Fibroblast of lung (primary cell): Measurements from ENCODE around the gene USH2A. TPM values are rescaled to one million over a fixed set of nuclear protein-coding genes. Genes with fewer than 3 reads are reported as not detected.

Experiments
- DNase-seq, 2 donors: peaks; one replicate each; pipeline versions ENCODE4 v3.0.0 to v3.0.0-alpha.2; 2010; ENCODE audit warnings: low read depth in 2 of 2
- H2AFZ ChIP-seq: 2 replicates; pipeline ENCODE4 v1.5.1; 2012; ENCODE audit warnings: low read length, control low read depth, inconsistent platforms
- H3K27ac ChIP-seq: 2 replicates; pipeline ENCODE4 v1.5.1; 2011; ENCODE audit warnings: low read length, control low read depth; ENCODE audit not compliant: insufficient read depth
- H3K27me3 ChIP-seq: 2 replicates; pipeline ENCODE4 v1.5.1; 2011; ENCODE audit warnings: mild to moderate bottlenecking, low read length; ENCODE audit not compliant: control insufficient read depth, insufficient read depth
- H3K36me3 ChIP-seq: 2 replicates; pipeline ENCODE4 v1.5.1; 2011; ENCODE audit warnings: low read length; ENCODE audit not compliant: control insufficient read depth, insufficient read depth
- H3K4me1 ChIP-seq: 2 replicates; pipeline ENCODE4 v1.5.1; 2011; ENCODE audit warnings: low read length; ENCODE audit not compliant: control insufficient read depth, insufficient read depth; ENCODE audit errors: extremely low read depth
- H3K4me2 ChIP-seq: 2 replicates; pipeline ENCODE4 v1.5.1; 2011; ENCODE audit warnings: low read length, control low read depth; ENCODE audit not compliant: insufficient read depth; ENCODE audit errors: extremely low read depth
- H3K4me3 ChIP-seq, 4 experiments: fragments of 200-600 bp in 1 of 4; sonication (generic) in 1 of 4; replicated peaks in 1 of 4; 2 replicates each; pipeline ENCODE4 v1.5.1; 2011 to 2016; ENCODE audit warnings: low read length in 4 of 4, low read depth in 3 of 4, mild to moderate bottlenecking in 3 of 4, control low read depth in 2 of 4, inconsistent platforms in 1 of 4, mixed read lengths in 1 of 4; ENCODE audit not compliant: insufficient read depth in 1 of 4; ENCODE audit errors: control extremely low read depth in 1 of 4
- H3K79me2 ChIP-seq: 2 replicates; pipeline ENCODE4 v1.5.1; 2012; ENCODE audit warnings: mild to moderate bottlenecking, low read length, inconsistent platforms; ENCODE audit not compliant: control insufficient read depth, insufficient read depth
- H3K9ac ChIP-seq: 2 replicates; pipeline ENCODE4 v1.5.1; 2011; ENCODE audit warnings: mild to moderate bottlenecking, low read length, control low read depth; ENCODE audit not compliant: insufficient read depth
- H3K9me3 ChIP-seq: 2 replicates; pipeline ENCODE4 v1.5.1; 2012; ENCODE audit warnings: low read depth, low read length; ENCODE audit not compliant: control insufficient read depth, insufficient read depth
- H4K20me1 ChIP-seq: 2 replicates; pipeline ENCODE4 v1.5.1; 2011; ENCODE audit warnings: low read length; ENCODE audit not compliant: control insufficient read depth, insufficient read depth; ENCODE audit errors: extremely low read depth
- EZH2 ChIP-seq: IDR thresholded peaks from 2 replicates; pipeline ENCODE4 v1.5.1; 2012; ENCODE audit warnings: low read length, control low read depth, mild to moderate bottlenecking; ENCODE audit errors: missing control alignments
- polyA plus RNA-seq, 2 donors: library from polyadenylated mRNA; depleted of rRNA in 1 of 2; stranded (reverse) in 1 of 2; unstranded in 1 of 2; fragments of >200 nt; gene quantifications; 2 replicates each; pipeline ENCODE4 v1.2.1, GENCODE V29; 2011 to 2012; ENCODE audit warnings: missing spikeins in 1 of 2
- total RNA-seq: library from RNA; depleted of rRNA; stranded (reverse); fragments of >200 nt; gene quantifications from 2 replicates; pipeline ENCODE4 v1.2.1, GENCODE V29; 2014
- TF ChIP-seq, protein P1 (sequence below), 2 donors: IDR thresholded peaks in 1 of 2; conservative IDR thresholded peaks in 1 of 2; 1 replicate in 1 of 2; 2 replicates in 1 of 2; pipeline ENCODE4 v1.5.1; 2011 to 2012; ENCODE audit warnings: low read length in 2 of 2, control low read depth in 1 of 2, inconsistent platforms in 1 of 2, low read depth in 1 of 2, mild to moderate bottlenecking in 1 of 2

The USH2A gene
- total and polyA plus RNA-seq, 2 donors (not counting 1 experiment from before 2014, with no cell fraction given), result under 0.01 to 0.01 TPM

DNA sequence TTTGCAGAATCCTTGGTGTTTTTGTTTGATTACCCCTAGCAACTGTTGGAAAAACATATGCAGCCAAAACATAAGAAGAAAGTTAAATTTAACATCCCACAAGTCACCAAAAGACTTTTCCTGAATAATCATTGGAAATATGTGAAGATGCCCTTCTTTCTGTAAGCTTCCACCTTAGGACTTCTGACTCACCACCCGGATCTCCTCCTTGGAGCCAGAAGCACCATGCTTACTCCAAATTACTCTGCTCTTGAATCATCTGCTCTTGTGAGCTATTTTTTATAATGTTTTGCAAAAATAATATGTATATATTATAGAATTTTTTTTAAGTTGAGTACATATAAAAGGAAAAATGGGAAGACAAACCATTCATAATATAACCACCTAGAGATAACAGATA, 464.4 kb downstream of the USH2A start:
- TF ChIP-seq EZH2, result no peak
- TF ChIP-seq, protein P1, sequence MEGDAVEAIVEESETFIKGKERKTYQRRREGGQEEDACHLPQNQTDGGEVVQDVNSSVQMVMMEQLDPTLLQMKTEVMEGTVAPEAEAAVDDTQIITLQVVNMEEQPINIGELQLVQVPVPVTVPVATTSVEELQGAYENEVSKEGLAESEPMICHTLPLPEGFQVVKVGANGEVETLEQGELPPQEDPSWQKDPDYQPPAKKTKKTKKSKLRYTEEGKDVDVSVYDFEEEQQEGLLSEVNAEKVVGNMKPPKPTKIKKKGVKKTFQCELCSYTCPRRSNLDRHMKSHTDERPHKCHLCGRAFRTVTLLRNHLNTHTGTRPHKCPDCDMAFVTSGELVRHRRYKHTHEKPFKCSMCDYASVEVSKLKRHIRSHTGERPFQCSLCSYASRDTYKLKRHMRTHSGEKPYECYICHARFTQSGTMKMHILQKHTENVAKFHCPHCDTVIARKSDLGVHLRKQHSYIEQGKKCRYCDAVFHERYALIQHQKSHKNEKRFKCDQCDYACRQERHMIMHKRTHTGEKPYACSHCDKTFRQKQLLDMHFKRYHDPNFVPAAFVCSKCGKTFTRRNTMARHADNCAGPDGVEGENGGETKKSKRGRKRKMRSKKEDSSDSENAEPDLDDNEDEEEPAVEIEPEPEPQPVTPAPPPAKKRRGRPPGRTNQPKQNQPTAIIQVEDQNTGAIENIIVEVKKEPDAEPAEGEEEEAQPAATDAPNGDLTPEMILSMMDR (conservative IDR thresholded peaks at IDR 0.05 in 1 of 2, IDR thresholded peaks at IDR 0.05 in 1 of 2; ENCODE audit: low read depth in 1 of 2, low read length in 2 of 2), result no peak
- peak; percentile 6 to 30 for DNase-seq
- no peaks in the 10 kb centered on the region for H3K36me3 ChIP-seq
- no peak overlapping the region for H2AFZ ChIP-seq
- no peak overlapping the region for H3K9ac ChIP-seq
- H3K9me3 ChIP-seq, result no peaks in the 10 kb centered on the region
- H3K27ac ChIP-seq, result no peak overlapping the region
- H4K20me1 ChIP-seq, result no peaks in the 10 kb centered on the region
- H3K79me2 ChIP-seq, result no peaks in the 10 kb centered on the region
- no peaks in the 10 kb centered on the region for H3K27me3 ChIP-seq
- no peaks in the 10 kb centered on the region for H3K4me1 ChIP-seq
- H3K4me2 ChIP-seq, result no peak overlapping the region
- H3K4me3 ChIP-seq, result no peak overlapping the region

DNA sequence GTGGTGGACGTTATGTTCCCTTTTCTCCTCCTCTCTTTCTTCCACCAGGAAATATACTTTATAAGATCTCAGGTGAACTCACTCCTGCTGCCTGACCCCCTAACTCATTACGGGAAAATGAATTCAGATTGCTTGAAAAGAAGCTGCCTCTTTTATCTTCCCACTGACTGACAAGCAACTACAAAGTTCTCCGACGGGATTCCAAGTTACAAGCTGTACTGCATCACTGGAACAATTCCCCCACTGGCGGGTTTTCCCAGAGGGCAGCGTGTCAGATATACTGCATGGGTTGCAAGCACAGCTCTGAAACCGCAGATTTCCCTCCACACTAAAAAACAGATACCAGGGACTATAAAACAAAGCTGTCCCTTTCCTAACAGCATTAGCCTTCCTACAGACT, 465.6 kb downstream of the USH2A start:
- peak overlapping the region; percentile 25 for H3K4me2 ChIP-seq
- no peak overlapping the region for H3K27ac ChIP-seq
- H3K79me2 ChIP-seq, result no peaks in the 10 kb centered on the region
- TF ChIP-seq, protein P1 (conservative IDR thresholded peaks at IDR 0.05 in 1 of 2, IDR thresholded peaks at IDR 0.05 in 1 of 2; ENCODE audit: low read depth in 1 of 2, low read length in 2 of 2), result no peak
- TF ChIP-seq EZH2, result no peak
- H3K9ac ChIP-seq, result no peak overlapping the region
- DNase-seq, result peak; percentile 13 to 59
- H4K20me1 ChIP-seq, result no peaks in the 10 kb centered on the region
- peak overlapping the region; percentile 41 for H2AFZ ChIP-seq
- H3K36me3 ChIP-seq, result no peaks in the 10 kb centered on the region
- H3K4me3 ChIP-seq, result peak overlapping the region in 1 of 4 experiments; percentile 43
- H3K9me3 ChIP-seq, result no peaks in the 10 kb centered on the region
- no peaks in the 10 kb centered on the region for H3K27me3 ChIP-seq
- no peaks in the 10 kb centered on the region for H3K4me1 ChIP-seq

DNA sequence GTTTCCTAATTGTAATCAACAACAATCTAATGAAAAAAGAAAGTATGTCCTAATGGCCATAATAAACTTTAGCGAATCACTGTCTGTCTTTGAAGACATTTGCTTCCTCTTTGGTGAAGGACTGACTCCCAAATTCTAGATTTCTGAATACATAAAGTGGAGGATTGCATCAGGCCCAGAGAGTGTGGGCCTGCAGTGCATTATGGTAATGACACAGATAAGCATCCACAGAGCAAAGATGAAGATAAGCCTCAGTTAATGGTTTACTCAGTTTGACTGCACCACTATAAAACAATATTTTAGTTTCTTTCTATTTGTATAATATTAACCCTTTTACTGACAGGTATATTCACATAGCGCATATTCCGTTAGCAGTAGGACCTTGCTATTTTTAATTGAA, 490.7 kb downstream of the USH2A start:
- Histone ChIP-seq H3K27me3 (no peaks in the 10 kb centered on the region), H3K4me2 (no peak overlapping the region), H4K20me1 (no peaks in the 10 kb centered on the region), H3K9ac (no peak overlapping the region), H3K4me3 (no peak overlapping the region), H2AFZ (no peak overlapping the region), H3K79me2 (no peaks in the 10 kb centered on the region), H3K27ac (no peak overlapping the region), H3K36me3 (no peaks in the 10 kb centered on the region), H3K9me3 (no peaks in the 10 kb centered on the region), H3K4me1 (no peaks in the 10 kb centered on the region)
- no peak for DNase-seq
- TF ChIP-seq, protein P1 (conservative IDR thresholded peaks at IDR 0.05 in 1 of 2, IDR thresholded peaks at IDR 0.05 in 1 of 2; ENCODE audit: low read depth in 1 of 2, low read length in 2 of 2), result no peak
- no peak for TF ChIP-seq EZH2
